HCT116 (cell line): ENCODE data around the gene FAIM2.

Source experiments
- ATF3 ChIP-seq: IDR thresholded peaks from 2 replicates; pipeline ENCODE4 v1.6.1; 2012
- CTCF ChIP-seq, 3 experiments: fragments of 200-600 bp in 1 of 3; sonication (generic) in 1 of 3; IDR thresholded peaks in 2 of 3; conservative IDR thresholded peaks in 1 of 3; 2 replicates each; pipeline ENCODE4 v1.5.1; 2012 to 2017; ENCODE audit warnings: low read depth in 2 of 3, low read length in 2 of 3, antibody characterized with exemption in 1 of 3, borderline replicate concordance in 1 of 3, control low read depth in 1 of 3, mild to moderate bottlenecking in 1 of 3, mixed read lengths in 1 of 3, mixed run types in 1 of 3, moderate library complexity in 1 of 3; ENCODE audit not compliant: insufficient read depth in 1 of 3
- EZH2 ChIP-seq: fragments of 200-600 bp; sonication (generic); IDR thresholded peaks from 2 replicates; pipeline ENCODE4 v1.6.1; 2017; ENCODE audit warnings: antibody characterized with exemption, mixed run types
- EZH2phosphoT487 ChIP-seq: fragments of 200-600 bp; IDR thresholded peaks from 2 replicates; pipeline ENCODE4 v1.6.1; 2018; ENCODE audit warnings: antibody characterized with exemption, borderline replicate concordance
- JUND ChIP-seq: IDR thresholded peaks from 2 replicates; pipeline ENCODE4 v1.6.1; 2012
- MAX ChIP-seq: IDR thresholded peaks from 2 replicates; pipeline ENCODE4 v1.6.1; 2012
- POLR2AphosphoS5 ChIP-seq: IDR thresholded peaks from 2 replicates; pipeline ENCODE4 v1.6.1; 2011; ENCODE audit warnings: mild to moderate bottlenecking, low read depth, low read length, moderate library complexity
- RAD21 ChIP-seq: IDR thresholded peaks from 2 replicates; pipeline ENCODE4 v1.6.1; 2012; ENCODE audit warnings: low read depth, mild to moderate bottlenecking
- SIN3A ChIP-seq: IDR thresholded peaks from 2 replicates; pipeline ENCODE4 v1.6.1; 2012; ENCODE audit warnings: low read depth
- YY1 ChIP-seq: IDR thresholded peaks from 2 replicates; pipeline ENCODE4 v1.6.1; 2011; ENCODE audit warnings: low read length, low read depth, moderate library complexity, mild to moderate bottlenecking; ENCODE audit not compliant: insufficient replicate concordance; ENCODE audit errors: extremely low read depth

GRCh38 chr12:49870501-49871262 is 33.0 kb downstream of the FAIM2 start:
- no peak for TF ChIP-seq CTCF (IDR thresholded peaks at IDR 0.05 in 2 of 3, conservative IDR thresholded peaks at IDR 0.05 in 1 of 3; ENCODE audit: borderline replicate concordance in 1 of 3, insufficient read depth in 1 of 3, low read depth in 2 of 3, low read length in 2 of 3)
- TF ChIP-seq POLR2AphosphoS5 = no peak
- TF ChIP-seq EZH2phosphoT487 = no peak
- TF ChIP-seq YY1 = no peak
- TF ChIP-seq RAD21 = no peak
- no peak for TF ChIP-seq MAX
- no peak for TF ChIP-seq EZH2
- TF ChIP-seq SIN3A = no peak
- no peak for TF ChIP-seq JUND
- no peak for TF ChIP-seq ATF3
